22Rv1 (cell line): ENCODE data around the gene DTNA.

ENCODE experiments used
- CTCF ChIP-seq: fragments of 450-650 bp; IDR thresholded peaks from 2 replicates; pipeline ENCODE4 v1.5.1; 2017; ENCODE audit warnings: mild to moderate bottlenecking
- ZFX ChIP-seq: fragments of 450-650 bp; IDR thresholded peaks from 2 replicates; pipeline ENCODE4 v1.6.1; 2017; ENCODE audit warnings: antibody characterized with exemption, borderline replicate concordance

- TF ChIP-seq CTCF (no peak), ZFX (no peak)
Measured at GRCh38 chr18:34816183-34816582, 106.1 kb downstream of the DTNA start.
